ENCODE results near the gene SUPT3H.

- TF ChIP-seq CTCF (conservative IDR thresholded peaks at IDR 0.05; ENCODE audit: low read depth, low read length) (no peak), EZH2 (IDR thresholded peaks at IDR 0.05; ENCODE audit: low read length, unreplicated experiment) (no peak)
These were observed 39.0 kb upstream of the SUPT3H start for GRCh38 chr6:45416700-45417099.

Measured in PC-3 (cell line).